Muscle of leg (tissue), 11 donors: ENCODE measurements around the gene ZNF766. TPM values are rescaled to one million over a fixed set of nuclear protein-coding genes. Genes with fewer than 3 reads are reported as not detected.
"Not testable (repeated sequence)": the region's sequence is repeated elsewhere in the genome, so short reads cannot be mapped to it uniquely, and the experiment has no call there.

Experiments used
- DNase-seq: peaks from one replicate; pipeline ENCODE4 v3.0.0; 2013
- H3K27ac ChIP-seq: one replicate; pipeline ENCODE4 v1.5.1; 2013; ENCODE audit warnings: mild to moderate bottlenecking, low read length, control low read depth
- H3K27me3 ChIP-seq: one replicate; pipeline ENCODE4 v1.6.1; 2013; ENCODE audit warnings: low read length; ENCODE audit not compliant: control insufficient read depth, insufficient read depth
- H3K36me3 ChIP-seq: one replicate; pipeline ENCODE4 v1.6.1; 2013; ENCODE audit warnings: low read length; ENCODE audit not compliant: control insufficient read depth, insufficient read depth
- H3K4me1 ChIP-seq: one replicate; pipeline ENCODE4 v1.6.1; 2013; ENCODE audit warnings: low read length; ENCODE audit not compliant: control insufficient read depth, insufficient read depth
- H3K4me3 ChIP-seq: one replicate; pipeline ENCODE4 v1.5.1; 2013; ENCODE audit warnings: low read length, control low read depth
- H3K9me3 ChIP-seq: replicated peaks from 2 replicates; pipeline ENCODE4 v1.6.1; 2013; ENCODE audit warnings: low read depth, low read length; ENCODE audit not compliant: control insufficient read depth
- WGBS: methylation state at CpG from one replicate; pipeline ENCODE4 v1.1.5; 2013; ENCODE audit warnings: missing lambda C conversion rate; ENCODE audit not compliant: insufficient coverage; 5-methylcytosine and 5-hydroxymethylcytosine counted together
- polyA plus RNA-seq, 8 donors: library from polyadenylated mRNA; unstranded; fragments of 120-200 nt; gene quantifications; one replicate each; pipeline versions ENCODE4 v1.2.1 to v1.2.3, GENCODE V29; 2013; ENCODE audit warnings: inconsistent platforms in 1 of 8, low replicate concordance in 1 of 8; ENCODE audit not compliant: insufficient read length in 8 of 8, insufficient read depth in 1 of 8
- total RNA-seq: library from RNA; stranded (reverse); fragments of 120-200 nt; gene quantifications from one replicate; pipeline ENCODE4 v1.2.4, GENCODE V29; 2013

The ZNF766 gene
- total and polyA plus RNA-seq, 9 donors = 6.5 to 17.3 (median 11.1) TPM

DNA sequence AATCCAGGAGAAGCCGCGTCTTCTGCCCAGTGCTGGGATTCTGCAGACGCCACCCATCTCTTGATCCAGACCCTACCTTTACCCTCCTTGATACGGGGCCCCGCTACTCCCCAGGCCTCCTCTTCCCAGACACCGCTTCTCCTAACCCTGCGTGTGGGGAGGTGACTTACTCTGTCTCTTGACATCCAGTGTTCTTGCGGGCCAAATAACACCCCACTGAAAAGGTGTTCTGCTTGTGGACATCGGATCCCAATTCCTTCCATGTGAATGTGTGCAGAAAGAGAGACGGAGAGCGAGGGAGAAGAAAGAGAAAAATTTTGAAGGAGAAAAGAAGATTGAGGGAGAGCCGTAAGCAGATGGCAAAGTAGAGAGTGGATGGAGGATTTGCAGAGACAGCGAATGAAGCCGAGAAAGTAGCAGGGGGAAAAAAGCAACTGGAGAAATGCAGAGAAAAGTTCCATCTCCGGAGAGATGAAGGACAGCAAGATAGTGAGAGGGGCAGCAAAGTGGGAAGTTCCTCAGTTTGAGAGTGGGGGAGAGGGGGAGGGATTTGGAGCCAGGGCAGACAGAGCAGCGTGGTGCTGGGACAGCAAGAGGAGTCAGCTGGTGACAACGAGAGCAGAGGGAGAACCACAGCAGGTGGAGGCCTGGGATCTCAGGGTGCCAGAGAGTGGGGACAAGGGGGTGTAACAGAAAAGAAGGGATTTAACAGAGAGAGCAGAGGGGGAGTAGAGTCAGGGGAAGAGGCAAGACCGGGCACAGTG lies 28.4 kb downstream of the ZNF766 start:
- Histone ChIP-seq H3K27ac (peak overlapping the region; percentile 99), H3K27me3 (no peaks in the 10 kb centered on the region), H3K9me3 (peaks cover 8% of the 10 kb centered on the region), H3K4me1 (peaks cover 14% of the 10 kb centered on the region), H3K4me3 (peak overlapping the region; percentile 98), H3K36me3 (peaks cover 28% of the 10 kb centered on the region)
- DNase-seq = peak; percentile 22
- WGBS = 7% methylated on average over 11 of the region's 18 CpGs

DNA sequence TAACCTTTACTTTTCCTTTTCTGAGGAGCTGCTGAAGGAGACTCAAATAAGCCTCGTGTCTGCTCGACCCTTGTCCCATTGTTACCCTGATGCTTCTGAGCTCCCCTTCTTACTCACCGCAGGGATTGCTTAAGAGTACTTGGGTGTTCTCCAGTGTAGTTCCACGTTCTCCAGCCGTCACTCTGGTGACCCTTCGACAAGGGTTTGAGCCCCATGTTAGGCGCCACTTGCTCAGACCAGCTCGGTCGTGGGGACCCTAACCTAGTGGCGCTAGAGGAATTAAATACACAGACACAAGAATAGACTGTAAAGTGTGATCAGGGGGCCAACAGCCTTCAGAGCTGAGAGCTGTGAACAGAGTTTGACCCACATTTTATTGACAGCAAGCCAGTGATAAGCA lies 37.9 kb downstream of the ZNF766 start:
- Histone ChIP-seq H3K27me3 (no peaks in the 10 kb centered on the region), H3K4me3 (no peak overlapping the region), H3K4me1 (no peaks in the 10 kb centered on the region), H3K27ac (no peak overlapping the region), H3K9me3 (peaks cover 49% of the 10 kb centered on the region), H3K36me3 (peaks cover 55% of the 10 kb centered on the region)
- peak; percentile 7 for DNase-seq
- WGBS = 91% methylated on average over 10 of the region's 10 CpGs

DNA sequence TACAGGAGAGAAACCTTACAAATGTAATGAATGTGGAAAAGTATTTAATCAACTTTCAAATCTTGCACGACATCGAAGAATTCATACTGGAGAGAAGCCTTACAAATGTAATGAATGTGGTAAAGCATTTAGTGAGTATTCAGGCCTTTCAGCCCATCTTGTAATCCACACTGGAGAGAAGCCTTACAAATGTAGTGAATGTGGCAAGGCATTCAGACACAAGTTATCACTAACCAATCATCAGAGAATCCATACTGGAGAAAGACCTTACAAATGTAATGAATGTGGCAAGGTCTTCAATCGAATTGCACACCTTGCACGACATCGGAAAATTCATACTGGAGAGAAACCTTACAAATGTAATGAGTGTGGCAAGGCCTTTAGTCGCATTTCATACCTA lies 53.0 kb downstream of the ZNF766 start:
- no CpG with 5 or more reads among the region's 6 CpGs for WGBS
- Histone ChIP-seq H3K4me3 (no peak overlapping the region), H3K9me3 (peaks cover 87% of the 10 kb centered on the region), H3K27me3 (no peaks in the 10 kb centered on the region), H3K27ac (no peak overlapping the region), H3K4me1 (no peaks in the 10 kb centered on the region), H3K36me3 (peaks cover 36% of the 10 kb centered on the region)
- DNase-seq = no peak

DNA sequence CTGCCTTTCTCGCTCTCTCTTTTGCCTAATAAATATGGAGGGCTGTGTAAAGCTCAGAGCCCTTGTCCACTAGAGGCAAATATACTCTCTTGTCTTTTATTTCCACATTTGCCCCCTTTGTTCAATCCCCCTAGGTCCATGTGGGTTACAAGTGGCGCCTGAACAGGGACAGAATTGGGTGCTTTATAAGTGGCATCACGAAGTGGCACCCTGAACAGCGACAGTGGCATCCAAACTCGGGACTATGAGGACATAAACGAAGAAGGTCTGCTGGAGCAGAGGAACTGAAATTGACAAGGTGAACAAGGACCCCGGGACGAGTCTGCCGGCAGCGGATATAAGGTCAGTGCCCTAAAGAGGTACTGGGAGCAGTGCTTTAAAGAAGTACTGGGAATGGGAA lies 62.4 kb downstream of the ZNF766 start:
- H3K4me3 ChIP-seq = no peak overlapping the region
- WGBS = 79% methylated on average over 9 of the region's 10 CpGs
- H3K9me3 ChIP-seq = peaks cover 56% of the 10 kb centered on the region

DNA sequence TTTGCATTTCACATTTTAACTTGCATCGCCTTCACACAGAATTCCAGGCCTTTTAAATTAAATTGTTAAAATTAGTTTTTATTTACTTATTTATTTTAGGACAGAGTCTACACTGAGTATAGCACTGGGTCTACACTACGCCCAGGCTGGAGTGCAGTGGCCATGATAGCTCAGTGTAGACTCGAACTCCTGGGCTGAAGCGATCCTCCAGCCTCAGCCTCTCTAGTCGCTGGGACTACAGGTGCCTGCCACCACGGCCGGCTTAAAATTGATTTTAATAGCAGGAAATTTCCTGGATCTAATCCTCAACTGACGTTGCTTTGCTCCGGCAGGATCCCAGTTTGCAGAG lies 66.4 kb downstream of the ZNF766 start:
- WGBS = 52% methylated on average over 6 of the region's 9 CpGs
- no peak for DNase-seq
- peak overlapping the region; percentile 96 for H3K4me3 ChIP-seq
- H3K27ac ChIP-seq = peak overlapping the region; percentile 91
- H3K9me3 ChIP-seq = peaks cover 32% of the 10 kb centered on the region
- no peaks in the 10 kb centered on the region for H3K36me3 ChIP-seq
- H3K27me3 ChIP-seq = no peaks in the 10 kb centered on the region
- peaks cover 6% of the 10 kb centered on the region for H3K4me1 ChIP-seq

More for the DNA sequence above, 62.4 kb downstream of the ZNF766 start:
- Histone ChIP-seq H3K27ac (no peak overlapping the region), H3K36me3 (no peaks in the 10 kb centered on the region), H3K27me3 (no peaks in the 10 kb centered on the region), H3K4me1 (peaks cover 1% of the 10 kb centered on the region)
- DNase-seq = no peak

GRCh38 chr19:52336117-52336790 lies 66.9 kb downstream of the ZNF766 start, which contains the start of gene ZNF610:
Gene ZNF610 (plus strand): TSS chr19:52336243. CDS start chr19:52349173, 12,930 bp downstream.
- Histone ChIP-seq H3K27ac (peak within 1 kb of the TSS; percentile 91), H3K4me3 (peak within 1 kb of the TSS; percentile 96), H3K9me3 (peaks cover 27% of the 10 kb centered on the region), H3K36me3 (no peaks in the 10 kb centered on the region), H3K4me1 (peaks cover 6% of the 10 kb centered on the region), H3K27me3 (no peaks in the 10 kb centered on the region)
- under 1% methylated on average over 55 of the region's 55 CpGs for WGBS
- DNase-seq = peak; percentile 94

- H3K9me3 ChIP-seq = peaks cover 21% of the 10 kb centered on the region
- WGBS = under 1% methylated on average over 6 of the region's 9 CpGs
- no peaks in the 10 kb centered on the region for H3K27me3 ChIP-seq
- peak overlapping the region; percentile 91 for H3K27ac ChIP-seq
- H3K4me3 ChIP-seq = peak overlapping the region; percentile 96
- peaks cover 6% of the 10 kb centered on the region for H3K4me1 ChIP-seq
- H3K36me3 ChIP-seq = no peaks in the 10 kb centered on the region
- DNase-seq = peak; percentile 47
Measured at GRCh38 chr19:52336791-52337381, 67.5 kb downstream of the ZNF766 start.

- not testable (repeated sequence) for H3K4me1 ChIP-seq, H3K4me3 ChIP-seq, H3K9me3 ChIP-seq, DNase-seq, H3K36me3 ChIP-seq, H3K27ac ChIP-seq, H3K27me3 ChIP-seq
- 60% methylated on average over 1 of the region's 3 CpGs for WGBS
Measured at GRCh38 chr19:52339022-52339421, 69.6 kb downstream of the ZNF766 start.

GRCh38 chr19:52343548-52343947 lies 74.2 kb downstream of the ZNF766 start:
- no peaks in the 10 kb centered on the region for H3K27me3 ChIP-seq
- H3K9me3 ChIP-seq = no peaks in the 10 kb centered on the region
- H3K4me3 ChIP-seq = no peak overlapping the region
- peak; percentile 73 for DNase-seq
- H3K4me1 ChIP-seq = no peaks in the 10 kb centered on the region
- WGBS = 13% methylated on average over 8 of the region's 8 CpGs
- no peak overlapping the region for H3K27ac ChIP-seq
- H3K36me3 ChIP-seq = peaks cover 3% of the 10 kb centered on the region

- Histone ChIP-seq H3K4me1 (no peaks in the 10 kb centered on the region), H3K36me3 (peaks cover 13% of the 10 kb centered on the region), H3K4me3 (no peak overlapping the region), H3K27ac (no peak overlapping the region), H3K9me3 (no peaks in the 10 kb centered on the region), H3K27me3 (no peaks in the 10 kb centered on the region)
- no peak for DNase-seq
- 75% methylated on average over 3 of the region's 6 CpGs for WGBS
Measured at GRCh38 chr19:52345162-52345561, 75.8 kb downstream of the ZNF766 start.
